SK-N-SH (cell line): ENCODE measurements around the gene CDK18.

Source experiments
- CTCF ChIP-seq: fragments of 200-600 bp; sonication (generic); IDR thresholded peaks from 2 replicates; pipeline ENCODE4 v1.6.1; 2017; ENCODE audit warnings: antibody characterized with exemption, mild to moderate bottlenecking, moderate library complexity
- EP300 ChIP-seq, 2 experiments: IDR thresholded peaks; 2 replicates each; pipeline versions ENCODE4 v1.4.0 to v1.6.1; 2012; ENCODE audit warnings: borderline replicate concordance in 1 of 2, low read depth in 1 of 2, low read length in 1 of 2
- MAX ChIP-seq: IDR thresholded peaks from 2 replicates; pipeline ENCODE4 v1.4.0; 2012; ENCODE audit warnings: low read depth
- MEF2A ChIP-seq: IDR thresholded peaks from 2 replicates; pipeline ENCODE4 v1.4.0; 2012; ENCODE audit warnings: low read depth, borderline replicate concordance
- TAF1 ChIP-seq: IDR thresholded peaks from 2 replicates; pipeline ENCODE4 v1.6.1; 2012; ENCODE audit warnings: low read depth, mild to moderate bottlenecking, low read length, moderate library complexity, borderline replicate concordance

- TF ChIP-seq MAX = no peak
- TF ChIP-seq EP300 (IDR thresholded peaks at IDR 0.05; ENCODE audit: borderline replicate concordance in 1 of 2, low read depth in 1 of 2, low read length in 1 of 2) = no peak
- no peak for TF ChIP-seq TAF1
- TF ChIP-seq CTCF = no peak
- no peak for TF ChIP-seq MEF2A
Observed at GRCh38 chr1:205510308-205510950, 6.0 kb downstream of the CDK18 start.
